Activated T-cell treated with anti-CD3 and anti-CD28 coated beads, Interleukin-2, amount 50 U/mL, for 48 hours (primary cell): ENCODE data around the gene TFG.
A peak's percentile ranks its signal among the peaks of the same experiment; 100 is the strongest.

Source experiments
- DNase-seq, 2 experiments: peaks; one replicate each; pipeline ENCODE4 v3.0.0-alpha.2; 2020

Gene TFG

GRCh38 chr3:100759159-100759558, 49.9 kb downstream of the TFG start:
- no peak for DNase-seq

DNA sequence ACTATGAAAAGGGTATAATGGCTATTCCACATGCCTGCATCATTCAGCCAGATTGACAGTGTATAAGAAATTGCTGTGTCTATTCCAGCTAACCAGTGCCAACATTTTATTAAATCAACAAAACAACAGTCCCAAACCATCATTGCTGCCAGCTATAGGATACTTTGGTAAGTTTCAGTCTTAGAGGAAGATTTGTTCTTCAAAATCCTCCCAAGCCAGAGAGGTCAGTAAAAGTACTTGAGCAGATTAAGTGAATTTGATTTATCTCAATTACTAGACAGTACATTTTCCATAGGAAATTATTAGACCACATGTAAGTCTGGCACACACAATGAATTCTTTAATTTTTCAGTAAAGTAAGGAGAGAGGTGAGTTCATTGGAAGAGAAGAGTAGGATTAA, 50.7 kb downstream of the TFG start:
- DNase-seq, result no peak

GRCh38 chr3:100760377-100760776, 51.1 kb downstream of the TFG start:
- no peak for DNase-seq

DNA sequence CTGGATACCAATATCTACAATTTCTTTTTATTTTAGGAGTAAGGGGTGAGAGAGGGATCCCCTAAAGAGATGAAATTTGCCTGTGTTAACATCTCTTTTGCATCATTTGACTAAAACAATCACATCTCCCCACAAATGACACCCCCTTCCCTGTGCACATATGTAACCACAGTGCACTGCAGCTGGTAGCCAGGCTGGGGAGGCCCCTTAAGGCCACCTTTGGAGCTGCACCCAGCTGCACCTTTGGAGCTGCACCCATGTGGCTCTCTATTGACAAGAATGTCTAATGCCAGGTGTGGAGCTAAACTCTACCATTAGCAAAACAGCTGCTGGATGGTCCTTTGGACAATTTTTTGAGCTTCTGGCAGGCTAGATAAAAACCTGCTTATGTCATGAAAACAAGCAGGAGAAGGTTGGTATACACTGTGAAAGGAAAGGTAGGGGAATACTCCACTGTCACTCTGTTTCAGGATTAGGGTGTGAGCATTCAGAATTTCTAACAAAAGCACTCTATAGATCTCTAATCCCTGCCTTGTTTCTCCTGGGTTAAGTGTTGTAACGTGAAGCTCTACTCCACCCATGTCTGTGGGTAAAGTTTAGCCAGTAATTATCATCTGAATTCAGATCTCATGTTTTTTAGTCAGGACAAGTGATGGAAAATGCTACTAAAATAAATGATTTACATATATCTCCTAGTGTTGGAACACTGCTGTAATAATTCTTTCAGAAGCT, 52.1 kb downstream of the TFG start:
- peak in 1 of 2 experiments; percentile 20 for DNase-seq

DNA sequence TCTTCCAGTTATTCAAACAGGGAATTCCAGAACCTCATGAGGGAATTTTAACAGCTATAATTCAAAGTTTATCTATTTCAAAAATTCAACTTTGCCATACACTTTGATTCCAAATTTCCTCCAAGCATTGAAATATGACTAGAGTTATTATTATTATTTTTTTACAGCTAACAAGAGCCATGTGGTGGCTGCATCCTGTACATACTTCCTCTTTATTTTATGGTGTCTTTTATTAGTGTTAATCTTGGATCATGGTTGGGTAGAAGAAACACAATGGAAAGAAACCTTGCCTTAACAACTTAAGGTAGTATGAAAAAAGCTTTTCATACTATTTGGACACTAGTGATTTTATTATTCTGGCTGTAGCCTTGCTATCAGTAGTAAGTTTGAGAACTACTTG, 52.7 kb downstream of the TFG start:
- DNase-seq, result no peak

GRCh38 chr3:100765437-100765975, 56.2 kb downstream of the TFG start:
- DNase-seq, result no peak

GRCh38 chr3:100766069-100766468, 56.8 kb downstream of the TFG start:
- no peak for DNase-seq

GRCh38 chr3:100769693-100770092, 60.4 kb downstream of the TFG start:
- no peak for DNase-seq

DNA sequence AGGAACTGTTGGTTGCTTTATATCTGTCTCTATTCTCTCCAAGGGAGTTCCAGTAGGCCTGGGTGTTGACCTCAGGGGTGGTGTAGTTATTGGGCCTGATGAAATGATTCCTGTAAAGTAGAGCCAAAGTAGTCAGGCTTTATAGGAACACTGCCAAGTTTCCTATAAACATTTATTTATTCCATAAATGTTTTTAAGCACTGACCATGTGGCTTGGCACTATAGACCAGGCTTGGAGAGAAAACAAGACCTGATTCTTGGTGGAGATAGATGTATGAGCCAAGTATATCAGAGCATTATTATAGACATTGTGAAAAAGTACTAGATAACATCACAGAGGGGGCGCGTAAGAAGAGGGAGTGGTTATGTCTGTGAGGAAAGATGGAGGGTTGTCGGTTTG, 65.9 kb downstream of the TFG start:
- no peak for DNase-seq

- DNase-seq, result no peak
Measured at GRCh38 chr3:100775669-100776068, 66.4 kb downstream of the TFG start.

GRCh38 chr3:100776097-100776729, 66.9 kb downstream of the TFG start:
- DNase-seq, result no peak

DNA sequence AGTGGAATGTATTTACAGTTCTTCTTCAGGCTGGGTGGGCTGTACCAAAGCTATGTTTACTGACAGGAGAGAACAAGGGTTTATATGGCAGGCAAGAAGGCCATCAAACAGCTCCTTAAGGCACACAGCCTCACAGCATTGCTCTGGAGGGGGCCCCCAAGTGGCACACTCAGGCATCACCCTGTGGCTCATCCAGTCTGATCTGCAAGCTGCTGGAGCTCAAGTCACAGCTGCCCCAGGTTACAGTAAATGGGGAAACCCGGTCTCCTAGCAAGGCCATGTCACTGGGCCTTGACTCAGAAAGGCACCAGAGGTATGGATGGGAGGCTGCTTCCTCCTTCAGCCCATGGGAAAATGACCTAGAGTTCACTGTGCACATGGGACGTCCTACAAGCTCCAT, 67.5 kb downstream of the TFG start:
- DNase-seq, result no peak

DNA sequence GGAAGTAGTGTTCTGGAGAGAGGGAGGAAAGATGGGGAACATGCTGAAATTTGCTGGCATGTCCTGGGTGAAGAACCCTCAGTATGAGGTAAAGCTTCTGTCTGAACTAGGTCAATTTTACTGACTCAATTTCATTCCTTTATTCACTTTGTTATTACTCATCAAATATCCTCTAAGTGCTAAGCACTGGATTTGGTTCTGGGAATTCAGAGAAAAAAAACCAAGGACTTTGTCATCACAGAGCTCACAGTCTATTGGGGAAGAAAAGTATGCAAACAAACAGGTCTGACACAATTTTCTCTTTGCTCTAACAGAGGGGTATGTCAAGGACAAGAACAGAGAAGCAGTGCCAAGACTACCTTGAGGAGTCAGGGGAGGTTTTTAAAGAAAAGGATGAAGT, 68.0 kb downstream of the TFG start:
- no peak for DNase-seq

GRCh38 chr3:100779480-100779879, 70.2 kb downstream of the TFG start:
- DNase-seq, result no peak

- no peak for DNase-seq
Measured at GRCh38 chr3:100780071-100780622, 70.9 kb downstream of the TFG start.

GRCh38 chr3:100781301-100781700, 72.0 kb downstream of the TFG start:
- no peak for DNase-seq

DNA sequence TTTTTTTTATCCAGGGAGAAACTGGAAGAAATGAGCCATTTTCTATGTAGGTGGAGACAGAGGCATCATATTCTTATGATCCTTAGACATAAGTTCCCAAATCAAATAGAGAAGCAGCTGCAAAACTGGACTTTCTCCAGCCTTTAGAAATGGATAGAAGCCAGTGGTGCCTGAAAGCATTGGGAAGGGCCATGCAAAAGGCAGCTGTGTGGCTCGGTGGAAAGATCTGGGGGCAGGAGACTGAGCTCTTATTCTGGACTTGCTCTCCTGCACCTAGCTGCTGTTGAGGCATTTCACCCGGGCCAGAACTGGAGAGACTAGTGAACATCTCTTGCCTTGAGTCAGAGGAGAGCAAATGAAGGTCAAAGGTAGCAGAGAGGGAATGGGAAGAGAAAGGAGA, 73.1 kb downstream of the TFG start:
- no peak for DNase-seq

- no peak for DNase-seq
Measured at GRCh38 chr3:100782906-100783305, 73.6 kb downstream of the TFG start.

GRCh38 chr3:100783619-100784018, 74.3 kb downstream of the TFG start:
- DNase-seq, result no peak

- DNase-seq, result no peak
Measured at GRCh38 chr3:100789579-100789978, 80.3 kb downstream of the TFG start.

DNA sequence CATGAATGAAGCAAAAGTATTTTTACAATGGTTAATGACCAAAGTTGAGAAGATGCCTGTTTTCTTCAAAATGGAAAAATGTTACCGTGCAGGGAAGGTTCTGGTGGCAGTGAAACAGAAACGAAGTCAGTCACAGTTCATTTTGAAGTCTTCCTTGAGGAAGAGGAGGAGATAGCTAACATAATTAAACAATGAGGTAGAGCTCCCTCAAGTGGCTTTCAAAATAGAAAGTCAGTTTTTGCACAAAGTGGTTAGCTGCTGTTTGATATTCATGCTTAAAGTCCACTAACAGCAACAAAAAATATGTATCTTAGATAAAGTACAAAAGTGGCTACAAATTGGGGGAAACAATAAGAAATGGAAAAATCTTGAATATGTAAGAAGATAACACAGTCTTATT, 87.3 kb downstream of the TFG start:
- DNase-seq, result no peak

DNA sequence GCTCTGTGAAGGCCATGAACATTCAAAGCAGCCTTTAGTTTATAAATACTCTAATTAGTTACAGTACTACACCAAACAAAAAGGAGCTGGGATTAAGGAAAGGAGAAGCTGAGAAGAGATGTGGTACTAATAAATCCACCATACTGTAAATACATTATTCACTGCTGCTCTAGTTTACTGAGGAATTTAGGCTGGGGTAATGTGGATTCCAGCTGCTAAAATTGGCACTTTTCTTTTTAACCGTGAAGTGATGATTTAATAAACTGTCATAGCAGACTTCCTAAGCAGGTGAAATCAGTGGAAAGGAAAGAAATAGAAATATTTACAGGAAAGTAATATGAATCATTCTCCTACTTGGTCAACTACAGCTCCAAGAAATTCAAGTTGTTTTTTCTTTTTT, 88.7 kb downstream of the TFG start:
- no peak for DNase-seq
